ENCODE measurements around the gene ARL11. TPM values are rescaled to one million over a fixed set of nuclear protein-coding genes. Genes with fewer than 3 reads are reported as not detected.

The ARL11 gene
- total RNA-seq, 4 donors from 2014 or later, result 1.5 to 6.1 (median 2.8) TPM; not detected in 1

- TF ChIP-seq CTCF (IDR thresholded peaks at IDR 0.05; ENCODE audit: low read depth), result no peak
Observed at GRCh38 chr13:49587311-49587847, 40.9 kb upstream of the ARL11 start.

GRCh38 chr13:49594576-49594975 lies 33.7 kb upstream of the ARL11 start:
- TF ChIP-seq CTCF (IDR thresholded peaks at IDR 0.05; ENCODE audit: low read depth), result no peak

- no peak for TF ChIP-seq CTCF (IDR thresholded peaks at IDR 0.05; ENCODE audit: low read depth)
Observed at GRCh38 chr13:49596221-49596620, 32.1 kb upstream of the ARL11 start.

GRCh38 chr13:49597043-49597641 lies 31.2 kb upstream of the ARL11 start:
- no peak for TF ChIP-seq CTCF (IDR thresholded peaks at IDR 0.05; ENCODE audit: low read depth)

GRCh38 chr13:49602005-49602404 lies 26.3 kb upstream of the ARL11 start:
- no peak for TF ChIP-seq CTCF (IDR thresholded peaks at IDR 0.05; ENCODE audit: low read depth)

- no peak for TF ChIP-seq CTCF (IDR thresholded peaks at IDR 0.05; ENCODE audit: low read depth)
Observed at GRCh38 chr13:49604570-49604969, 23.7 kb upstream of the ARL11 start.

GRCh38 chr13:49606747-49607648 lies 21.3 kb upstream of the ARL11 start:
- no peak for TF ChIP-seq CTCF (IDR thresholded peaks at IDR 0.05; ENCODE audit: low read depth)
